OCI-LY3 (cell line): ENCODE results near the gene OPALIN.

ENCODE experiments used
- CTCF ChIP-seq: fragments of 200-600, 300-600 bp; sonication (generic); IDR thresholded peaks from 2 replicates; pipeline ENCODE4 v1.5.1; 2014; ENCODE audit warnings: antibody characterized with exemption, low read length, low read depth
- EZH2phosphoT487 ChIP-seq: fragments of 200-600 bp; shearing (Covaris generic); IDR thresholded peaks from 2 replicates; pipeline ENCODE4 v1.6.1; 2018; ENCODE audit warnings: antibody characterized with exemption, mixed run types, low read depth

- TF ChIP-seq CTCF (no peak), EZH2phosphoT487 (no peak)
Measured at GRCh38 chr10:96327462-96327861, 31.3 kb downstream of the OPALIN start.
